HCT116 (cell line): ENCODE measurements around the gene NANOGP8. TPM values are rescaled to one million over a fixed set of nuclear protein-coding genes. Genes with fewer than 3 reads are reported as not detected.
A peak's percentile ranks its signal among the peaks of the same experiment; 100 is the strongest.

Experiments
- ATAC-seq: fragments of 200-7000 bp; cut with Tn5 transposase; 2 replicates; pipeline ENCODE4 v1.9.1; 2020; ENCODE audit warnings: mild to moderate bottlenecking, moderate library complexity
- BruUV-seq: library from RNA; stranded (reverse); fragments of 400-500 nt; replicated peaks from 2 replicates; lab custom pipeline; 2021; lab: Mats Ljungman, UMichigan
- CTCF ChIA-PET: fragments of 300-600 bp; sonication (Branson Sonifier 250); formaldehyde crosslinking; loops from one replicate; lab custom pipeline; 2021; ENCODE audit warnings: antibody characterized with exemption; lab: Charles Lee
- POLR2A ChIA-PET: fragments of 300-600, 350-600 bp; sonication (Branson Sonifier 250); formaldehyde crosslinking; loops from one replicate; lab custom pipeline; 2021; ENCODE audit warnings: antibody characterized with exemption; lab: Charles Lee
- RAD21 ChIA-PET, 2 experiments: fragments of 300-600 bp; sonication (Branson Sonifier 250); formaldehyde crosslinking; loops; one replicate each; lab custom pipeline; 2023; ENCODE audit warnings: low total read pairs in 2 of 2; ENCODE audit not compliant: uncharacterized antibody in 2 of 2, unreplicated experiment in 2 of 2, low non-redundant PET in 1 of 2; lab: Charles Lee
- DNase-seq: peaks from one replicate; pipeline ENCODE4 v3.0.0-alpha.2; 2010; ENCODE audit warnings: low read depth, low spot score
- H2AFZ ChIP-seq: fragments of 200-600 bp; shearing (Covaris generic), sonication (generic); 2 replicates; pipeline ENCODE4 v1.6.1; 2017; ENCODE audit warnings: low read depth, mixed run types, mixed read lengths, antibody characterized with exemption, low read length; ENCODE audit not compliant: poor library complexity, severe bottlenecking
- H3K27ac ChIP-seq: 2 replicates; pipeline ENCODE4 v1.5.1; 2012; ENCODE audit warnings: low read depth, low read length
- H3K27me3 ChIP-seq: fragments of 200-600 bp; sonication (generic); 2 replicates; pipeline ENCODE4 v1.6.1; 2016; ENCODE audit warnings: mixed run types, low read length, mixed read lengths; ENCODE audit not compliant: insufficient read depth
- H3K36me3 ChIP-seq, 2 experiments: fragments of 200-500 bp in 1 of 2; fragments of 200-600 bp in 1 of 2; sonication (Bioruptor generic) in 1 of 2; sonication (generic) in 1 of 2; 2 replicates each; pipeline versions ENCODE4 v1.5.1 to v1.6.1; 2014 to 2016; ENCODE audit warnings: low read length in 2 of 2, inconsistent platforms in 1 of 2, mixed read lengths in 1 of 2, mixed run types in 1 of 2; ENCODE audit not compliant: insufficient read depth in 2 of 2, control insufficient read depth in 1 of 2
- H3K4me1 ChIP-seq, 2 experiments: fragments of 200-600 bp in 1 of 2; sonication (generic) in 1 of 2; 2 replicates each; pipeline versions ENCODE4 v1.5.1 to v1.6.1; 2012 to 2017; ENCODE audit warnings: low read length in 2 of 2, inconsistent platforms in 1 of 2, mild to moderate bottlenecking in 1 of 2, mixed read lengths in 1 of 2, mixed run types in 1 of 2, moderate library complexity in 1 of 2; ENCODE audit not compliant: insufficient read depth in 2 of 2, control insufficient read depth in 1 of 2
- H3K4me2 ChIP-seq: fragments of 200-600 bp; sonication (generic); 2 replicates; pipeline ENCODE4 v1.6.1; 2017; ENCODE audit warnings: mixed run types, low read length, mixed read lengths
- H3K4me3 ChIP-seq, 2 experiments: fragments of 200-600 bp in 1 of 2; sonication (generic) in 1 of 2; replicated peaks in 1 of 2; 2 replicates each; pipeline ENCODE4 v1.5.1; 2011 to 2016; ENCODE audit warnings: low read length in 2 of 2, control low read depth in 1 of 2, low read depth in 1 of 2, mild to moderate bottlenecking in 1 of 2, mixed read lengths in 1 of 2, mixed run types in 1 of 2
- H3K79me2 ChIP-seq: fragments of 200-600 bp; sonication (generic); 2 replicates; pipeline ENCODE4 v1.6.1; 2017; ENCODE audit warnings: mild to moderate bottlenecking, mixed run types, low read length, moderate library complexity, mixed read lengths; ENCODE audit not compliant: insufficient read depth
- H3K9ac ChIP-seq: fragments of 200-600 bp; sonication (generic); 2 replicates; pipeline ENCODE4 v1.6.1; 2016; ENCODE audit warnings: low read length, mixed read lengths
- H3K9me2 ChIP-seq: fragments of 200-600 bp; sonication (generic), shearing (Covaris generic); 2 replicates; pipeline ENCODE4 v1.6.1; 2017; ENCODE audit warnings: mixed run types, mild to moderate bottlenecking, moderate library complexity; ENCODE audit not compliant: insufficient read depth
- H3K9me3 ChIP-seq, 2 experiments: fragments of 200-500 bp in 1 of 2; fragments of 200-600 bp in 1 of 2; sonication (Bioruptor generic) in 1 of 2; sonication (generic) in 1 of 2; 2 replicates each; pipeline ENCODE4 v1.6.1; 2014 to 2017; ENCODE audit warnings: low read length in 2 of 2, mixed read lengths in 2 of 2, inconsistent platforms in 1 of 2, low read depth in 1 of 2, mild to moderate bottlenecking in 1 of 2, mixed run types in 1 of 2, moderate library complexity in 1 of 2; ENCODE audit not compliant: control insufficient read depth in 1 of 2, insufficient read depth in 1 of 2
- H4K20me1 ChIP-seq: fragments of 200-600 bp; sonication (generic), shearing (Covaris generic); 2 replicates; pipeline ENCODE4 v1.6.1; 2017; ENCODE audit warnings: mixed run types, mild to moderate bottlenecking, moderate library complexity; ENCODE audit not compliant: insufficient read depth
- CBX3 ChIP-seq: IDR thresholded peaks from 2 replicates; pipeline ENCODE4 v1.6.1; 2012; ENCODE audit warnings: low read depth
- CEBPB ChIP-seq: IDR thresholded peaks from 2 replicates; pipeline ENCODE4 v1.6.1; 2012; ENCODE audit warnings: low read depth
- ELF1 ChIP-seq: IDR thresholded peaks from 2 replicates; pipeline ENCODE4 v1.6.1; 2012; ENCODE audit warnings: low read depth, borderline replicate concordance
- EZH2phosphoT487 ChIP-seq: fragments of 200-600 bp; IDR thresholded peaks from 2 replicates; pipeline ENCODE4 v1.6.1; 2018; ENCODE audit warnings: antibody characterized with exemption, borderline replicate concordance
- FOSL1 ChIP-seq: IDR thresholded peaks from 2 replicates; pipeline ENCODE4 v1.6.1; 2012; ENCODE audit warnings: low read depth
- MAX ChIP-seq: IDR thresholded peaks from 2 replicates; pipeline ENCODE4 v1.6.1; 2012
- POLR2A ChIP-seq: IDR thresholded peaks from 2 replicates; pipeline ENCODE4 v1.7.0; 2011; ENCODE audit warnings: borderline replicate concordance; ENCODE audit not compliant: insufficient read depth, insufficient read length; ENCODE audit errors: extremely low read depth
- POLR2AphosphoS5 ChIP-seq: IDR thresholded peaks from 2 replicates; pipeline ENCODE4 v1.6.1; 2011; ENCODE audit warnings: mild to moderate bottlenecking, low read depth, low read length, moderate library complexity
- RAD21 ChIP-seq: IDR thresholded peaks from 2 replicates; pipeline ENCODE4 v1.6.1; 2012; ENCODE audit warnings: low read depth, mild to moderate bottlenecking
- SP1 ChIP-seq: IDR thresholded peaks from 2 replicates; pipeline ENCODE4 v1.6.1; 2012; ENCODE audit warnings: low read depth
- SRF ChIP-seq: IDR thresholded peaks from 2 replicates; pipeline ENCODE4 v1.6.1; 2012; ENCODE audit warnings: low read depth
- YY1 ChIP-seq: IDR thresholded peaks from 2 replicates; pipeline ENCODE4 v1.6.1; 2011; ENCODE audit warnings: low read length, low read depth, moderate library complexity, mild to moderate bottlenecking; ENCODE audit not compliant: insufficient replicate concordance; ENCODE audit errors: extremely low read depth
- ZBTB33 ChIP-seq: IDR thresholded peaks from 2 replicates; pipeline ENCODE4 v1.6.1; 2011; ENCODE audit warnings: mild to moderate bottlenecking, low read length, moderate library complexity; ENCODE audit not compliant: insufficient replicate concordance; ENCODE audit errors: extremely low read depth
- ZFX ChIP-seq: fragments of 450-650 bp; IDR thresholded peaks from 2 replicates; pipeline ENCODE4 v1.6.1; 2017
- intact Hi-C: fragments of 100-400 bp; cut with micrococcal nuclease; formaldehyde crosslinking; loops from 2 replicates; pipeline ENCODE4 v1.10.0; 2022
- total RNA-seq: library from RNA; stranded (reverse); gene quantifications from one replicate; pipeline ENCODE4 v1.2.1, GENCODE V29; 2021; ENCODE audit not compliant: unreplicated experiment
- TF ChIP-seq, protein P1 (sequence below): IDR thresholded peaks from 2 replicates; pipeline ENCODE4 v1.6.1; 2012
- TF ChIP-seq, protein P2 (sequence below), 3 experiments: fragments of 200-600 bp in 1 of 3; sonication (generic) in 1 of 3; IDR thresholded peaks in 2 of 3; conservative IDR thresholded peaks in 1 of 3; 2 replicates each; pipeline ENCODE4 v1.5.1; 2012 to 2017; ENCODE audit warnings: low read depth in 2 of 3, low read length in 2 of 3, antibody characterized with exemption in 1 of 3, borderline replicate concordance in 1 of 3, control low read depth in 1 of 3, mild to moderate bottlenecking in 1 of 3, mixed read lengths in 1 of 3, mixed run types in 1 of 3, moderate library complexity in 1 of 3; ENCODE audit not compliant: insufficient read depth in 1 of 3
- TF ChIP-seq, protein P3 (sequence below): IDR thresholded peaks from 2 replicates; pipeline ENCODE4 v1.6.1; 2012; ENCODE audit warnings: low read depth

NANOGP8 gene
- total RNA-seq, 1 experiment from 2014 or later = not detected

DNA sequence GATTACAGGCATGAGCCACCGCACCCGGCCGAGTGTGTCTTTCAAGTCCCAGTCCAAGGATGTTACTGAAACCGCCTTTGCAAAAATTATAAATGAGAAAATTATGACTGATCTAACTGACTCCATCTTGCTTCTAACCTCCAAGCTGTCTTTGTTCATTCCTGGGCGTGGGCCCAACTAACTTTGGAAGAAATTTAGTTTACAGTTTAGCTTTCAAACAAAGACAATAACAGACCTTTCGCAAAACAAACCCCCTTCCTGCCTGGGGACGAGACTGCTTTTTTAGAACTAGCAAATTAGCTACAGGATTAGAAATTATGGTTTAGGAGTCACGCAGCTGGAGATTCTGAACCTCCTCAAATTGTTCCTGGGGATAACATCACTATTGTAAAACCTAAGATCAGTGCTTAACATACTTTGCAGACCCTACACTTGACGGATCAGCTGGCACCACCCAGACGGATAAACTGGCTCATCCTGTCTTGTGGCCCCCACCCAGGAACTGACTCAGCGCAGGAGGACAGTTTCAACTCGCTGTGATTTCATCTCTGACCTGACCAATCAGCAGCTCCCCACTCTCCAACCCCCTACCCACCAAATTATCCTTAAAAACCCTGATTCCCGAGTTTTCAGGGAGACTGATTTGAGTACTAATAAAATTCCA is 23.8 kb downstream of the NANOGP8 start:
- Histone ChIP-seq H3K9me3 (no peaks in the 10 kb centered on the region), H3K9ac (no peak overlapping the region), H3K79me2 (no peaks in the 10 kb centered on the region), H3K4me2 (peak overlapping the region; percentile 21; the same call in 1 of the 2 replicates)
- no peak for ATAC-seq
- CTCF ChIA-PET = no interaction called here
- TF ChIP-seq CBX3 (no peak), RAD21 (no peak), CEBPB (no peak), POLR2A (no peak), ZBTB33 (no peak), ELF1 (no peak), POLR2AphosphoS5 (no peak), YY1 (no peak), EZH2phosphoT487 (no peak), SP1 (no peak), ZFX (no peak), MAX (no peak), SRF (no peak), FOSL1 (no peak)
- TF ChIP-seq, protein P1, sequence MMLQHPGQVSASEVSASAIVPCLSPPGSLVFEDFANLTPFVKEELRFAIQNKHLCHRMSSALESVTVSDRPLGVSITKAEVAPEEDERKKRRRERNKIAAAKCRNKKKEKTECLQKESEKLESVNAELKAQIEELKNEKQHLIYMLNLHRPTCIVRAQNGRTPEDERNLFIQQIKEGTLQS = no peak
- TF ChIP-seq, protein P2, sequence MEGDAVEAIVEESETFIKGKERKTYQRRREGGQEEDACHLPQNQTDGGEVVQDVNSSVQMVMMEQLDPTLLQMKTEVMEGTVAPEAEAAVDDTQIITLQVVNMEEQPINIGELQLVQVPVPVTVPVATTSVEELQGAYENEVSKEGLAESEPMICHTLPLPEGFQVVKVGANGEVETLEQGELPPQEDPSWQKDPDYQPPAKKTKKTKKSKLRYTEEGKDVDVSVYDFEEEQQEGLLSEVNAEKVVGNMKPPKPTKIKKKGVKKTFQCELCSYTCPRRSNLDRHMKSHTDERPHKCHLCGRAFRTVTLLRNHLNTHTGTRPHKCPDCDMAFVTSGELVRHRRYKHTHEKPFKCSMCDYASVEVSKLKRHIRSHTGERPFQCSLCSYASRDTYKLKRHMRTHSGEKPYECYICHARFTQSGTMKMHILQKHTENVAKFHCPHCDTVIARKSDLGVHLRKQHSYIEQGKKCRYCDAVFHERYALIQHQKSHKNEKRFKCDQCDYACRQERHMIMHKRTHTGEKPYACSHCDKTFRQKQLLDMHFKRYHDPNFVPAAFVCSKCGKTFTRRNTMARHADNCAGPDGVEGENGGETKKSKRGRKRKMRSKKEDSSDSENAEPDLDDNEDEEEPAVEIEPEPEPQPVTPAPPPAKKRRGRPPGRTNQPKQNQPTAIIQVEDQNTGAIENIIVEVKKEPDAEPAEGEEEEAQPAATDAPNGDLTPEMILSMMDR (IDR thresholded peaks at IDR 0.05 in 2 of 3, conservative IDR thresholded peaks at IDR 0.05 in 1 of 3; ENCODE audit: borderline replicate concordance in 1 of 3, insufficient read depth in 1 of 3, low read depth in 2 of 3, low read length in 2 of 3) = no peak
- TF ChIP-seq, protein P3, sequence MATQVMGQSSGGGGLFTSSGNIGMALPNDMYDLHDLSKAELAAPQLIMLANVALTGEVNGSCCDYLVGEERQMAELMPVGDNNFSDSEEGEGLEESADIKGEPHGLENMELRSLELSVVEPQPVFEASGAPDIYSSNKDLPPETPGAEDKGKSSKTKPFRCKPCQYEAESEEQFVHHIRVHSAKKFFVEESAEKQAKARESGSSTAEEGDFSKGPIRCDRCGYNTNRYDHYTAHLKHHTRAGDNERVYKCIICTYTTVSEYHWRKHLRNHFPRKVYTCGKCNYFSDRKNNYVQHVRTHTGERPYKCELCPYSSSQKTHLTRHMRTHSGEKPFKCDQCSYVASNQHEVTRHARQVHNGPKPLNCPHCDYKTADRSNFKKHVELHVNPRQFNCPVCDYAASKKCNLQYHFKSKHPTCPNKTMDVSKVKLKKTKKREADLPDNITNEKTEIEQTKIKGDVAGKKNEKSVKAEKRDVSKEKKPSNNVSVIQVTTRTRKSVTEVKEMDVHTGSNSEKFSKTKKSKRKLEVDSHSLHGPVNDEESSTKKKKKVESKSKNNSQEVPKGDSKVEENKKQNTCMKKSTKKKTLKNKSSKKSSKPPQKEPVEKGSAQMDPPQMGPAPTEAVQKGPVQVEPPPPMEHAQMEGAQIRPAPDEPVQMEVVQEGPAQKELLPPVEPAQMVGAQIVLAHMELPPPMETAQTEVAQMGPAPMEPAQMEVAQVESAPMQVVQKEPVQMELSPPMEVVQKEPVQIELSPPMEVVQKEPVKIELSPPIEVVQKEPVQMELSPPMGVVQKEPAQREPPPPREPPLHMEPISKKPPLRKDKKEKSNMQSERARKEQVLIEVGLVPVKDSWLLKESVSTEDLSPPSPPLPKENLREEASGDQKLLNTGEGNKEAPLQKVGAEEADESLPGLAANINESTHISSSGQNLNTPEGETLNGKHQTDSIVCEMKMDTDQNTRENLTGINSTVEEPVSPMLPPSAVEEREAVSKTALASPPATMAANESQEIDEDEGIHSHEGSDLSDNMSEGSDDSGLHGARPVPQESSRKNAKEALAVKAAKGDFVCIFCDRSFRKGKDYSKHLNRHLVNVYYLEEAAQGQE = no peak
- TF ChIP-seq, all 23 proteins: peak for 0
- no peaks in the 10 kb centered on the region for H3K27me3 ChIP-seq
- peaks cover 0 to 8% of the 10 kb centered on the region in 2 experiments; a peak in 1 of 4 replicates for H3K4me1 ChIP-seq
- ChIA-PET RAD21 (no interaction called here), POLR2A (no interaction called here)
- no TSS peak for BruUV-seq
- H2AFZ ChIP-seq = no peak overlapping the region
- H3K27ac ChIP-seq = no peak overlapping the region
- H3K36me3 ChIP-seq = no peaks in the 10 kb centered on the region
- H3K9me2 ChIP-seq = no peaks in the 10 kb centered on the region
- no peaks in the 10 kb centered on the region for H4K20me1 ChIP-seq
- intact Hi-C loops = no loop called here
- H3K4me3 ChIP-seq = no peak overlapping the region
- DNase-seq = no peak
